ENCODE results near the gene ZFX.

The ZFX gene

DNA sequence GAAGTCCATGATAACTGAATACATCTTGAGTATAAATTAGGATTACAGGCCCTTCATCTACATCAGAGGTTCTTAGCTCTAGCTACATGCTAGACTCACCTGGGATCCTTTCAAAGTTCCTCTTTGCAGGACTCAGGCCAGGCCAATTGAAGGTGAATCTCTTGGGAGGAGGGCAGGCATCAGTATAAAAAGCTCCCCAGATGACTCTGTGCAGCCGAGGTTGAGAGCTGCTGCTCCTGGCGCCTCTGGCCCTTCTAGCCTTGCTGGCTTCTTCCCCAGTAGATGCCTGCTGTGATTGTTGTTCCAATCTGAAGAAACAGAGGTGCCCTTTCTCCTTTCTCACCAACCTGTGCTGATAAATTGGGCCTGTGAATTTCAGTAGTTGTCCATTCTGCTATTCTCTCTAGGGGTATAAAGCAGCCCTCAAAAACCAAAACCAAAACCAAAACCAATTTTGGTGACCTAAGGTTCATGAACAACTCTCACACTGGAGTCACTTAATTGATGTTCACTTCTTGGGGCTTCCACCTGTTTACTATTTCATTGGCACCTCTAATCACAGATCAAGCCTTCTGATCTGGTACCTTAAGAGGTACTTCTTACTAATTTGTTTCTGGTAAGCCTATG is 85.7 kb downstream of the ZFX start:
- no peak for DNase-seq (ENCODE audit: low read depth in 2 of 2, low spot score in 1 of 2)

DNA sequence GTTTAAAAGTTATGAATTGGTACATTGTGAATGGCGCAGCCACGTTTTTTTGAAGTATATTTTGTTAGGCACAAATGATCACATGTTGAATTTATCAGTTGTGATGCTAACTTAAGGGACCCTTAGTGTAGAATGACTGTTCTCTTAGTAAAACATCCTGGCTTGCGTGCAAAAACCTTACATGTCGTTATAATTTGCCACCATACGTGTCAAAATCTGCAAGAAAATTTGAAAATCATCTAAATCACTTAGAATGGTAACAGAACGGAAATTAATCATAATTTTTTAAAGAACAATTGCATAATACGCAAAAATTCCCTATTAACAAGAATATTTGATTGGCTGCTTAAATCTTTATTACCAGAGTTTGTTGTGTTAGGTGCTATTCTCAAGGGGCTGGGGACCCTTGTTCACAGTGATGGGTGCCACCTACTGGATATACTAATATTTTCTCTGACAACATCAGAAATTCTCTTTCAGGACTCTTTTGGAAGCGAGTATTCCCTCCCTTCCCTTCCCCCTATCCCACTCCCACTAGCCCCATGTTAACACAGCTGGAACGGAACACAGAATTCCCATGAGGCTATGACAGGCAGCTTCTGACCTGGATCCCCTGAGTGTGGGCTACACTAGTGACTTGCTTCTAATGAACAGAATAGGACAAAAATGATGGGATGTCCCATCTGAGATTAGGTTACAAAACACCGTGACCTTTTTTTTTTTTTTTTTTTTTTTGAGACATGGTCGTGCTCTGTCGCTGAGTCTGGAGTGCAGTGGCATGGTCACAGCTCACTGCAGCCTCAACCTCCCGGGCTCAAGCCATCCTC is 92.5 kb downstream of the ZFX start:
- DNase-seq (ENCODE audit: low read depth in 2 of 2, low spot score in 1 of 2) = no peak

DNA sequence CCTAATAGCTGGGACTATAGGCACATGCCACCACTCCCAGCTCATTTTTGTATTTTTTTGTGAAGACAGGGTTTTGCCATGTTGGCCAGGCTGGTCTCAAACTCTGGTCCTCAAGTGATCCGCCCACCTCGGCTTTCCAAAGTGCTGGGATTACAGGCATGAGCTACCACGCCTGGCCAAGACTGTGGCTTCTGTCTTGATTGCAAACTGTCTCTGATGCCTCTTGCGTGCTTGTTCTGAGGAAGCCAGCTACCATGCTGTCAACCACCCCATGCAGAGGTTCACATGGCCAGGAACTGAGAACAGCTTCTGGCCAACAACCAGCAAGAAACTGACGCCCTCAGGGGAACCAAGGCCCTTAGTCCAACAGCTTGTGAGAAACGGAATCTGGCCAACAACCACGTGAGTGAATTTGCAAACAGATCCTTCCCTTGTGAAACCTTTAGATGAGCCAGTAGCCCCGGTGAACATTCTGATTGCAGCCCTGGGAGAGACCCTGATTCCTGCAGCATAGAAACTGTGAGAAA is 93.2 kb downstream of the ZFX start:
- no peak for DNase-seq (ENCODE audit: low read depth in 2 of 2, low spot score in 1 of 2)

DNA sequence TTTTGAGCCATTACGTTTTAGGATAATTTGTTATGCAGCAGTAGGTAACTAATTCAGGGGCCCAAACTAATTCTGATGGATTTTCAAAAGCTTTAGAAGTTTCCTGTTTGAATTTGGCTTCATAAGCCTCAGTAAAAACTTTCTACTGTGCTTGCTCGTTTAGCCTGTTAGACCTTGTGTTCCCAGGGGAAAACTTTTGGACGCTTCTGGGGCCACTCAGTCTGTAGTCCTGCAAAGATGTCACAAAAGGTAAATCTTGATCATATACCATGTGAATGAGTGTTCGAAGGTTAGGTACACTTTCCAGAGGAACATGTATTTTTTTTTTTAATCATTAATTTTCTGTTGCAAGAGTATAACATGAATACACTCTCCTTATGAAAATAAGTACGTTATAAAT is 93.7 kb downstream of the ZFX start:
- DNase-seq (ENCODE audit: low read depth in 2 of 2, low spot score in 1 of 2) = no peak

DNA sequence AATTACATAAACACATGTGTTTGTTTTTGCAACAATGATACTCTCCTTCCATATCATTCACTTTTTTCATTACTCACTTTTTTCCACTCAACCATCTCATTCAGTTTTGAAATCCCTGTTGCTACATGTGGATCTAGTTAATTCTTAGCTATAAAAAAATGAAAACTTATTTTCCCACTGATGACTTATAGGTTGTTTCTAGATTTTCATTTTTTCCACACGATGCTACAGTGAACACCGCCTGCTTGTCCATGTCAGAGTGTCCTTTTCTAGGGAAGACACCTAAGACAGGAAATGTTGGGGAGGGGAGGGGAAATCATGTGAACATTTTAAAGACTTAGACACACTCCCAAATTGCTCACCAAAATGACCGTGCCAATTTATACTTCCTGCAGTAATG is 94.2 kb downstream of the ZFX start:
- no peak for DNase-seq (ENCODE audit: low read depth in 2 of 2, low spot score in 1 of 2)

DNA sequence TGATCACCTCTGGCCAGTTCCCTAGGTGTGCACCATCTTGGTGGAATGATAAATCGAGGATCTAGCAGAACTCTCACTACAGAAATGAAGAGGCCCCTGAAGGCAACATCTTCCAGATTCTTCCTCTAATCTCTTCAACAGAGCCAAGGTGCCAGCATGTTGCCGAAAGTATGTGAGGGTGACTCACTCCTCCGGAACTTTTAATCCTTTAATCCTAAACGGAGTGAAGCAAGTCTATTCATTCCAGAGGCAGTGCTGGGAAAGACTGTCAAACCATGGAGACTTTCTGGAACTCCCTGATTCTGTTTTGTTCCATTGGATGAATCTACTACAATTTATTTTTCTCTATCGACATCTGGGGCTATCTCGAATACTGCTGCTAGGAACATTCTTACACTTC is 95.7 kb downstream of the ZFX start:
- DNase-seq (ENCODE audit: low read depth in 2 of 2, low spot score in 1 of 2) = no peak

DNA sequence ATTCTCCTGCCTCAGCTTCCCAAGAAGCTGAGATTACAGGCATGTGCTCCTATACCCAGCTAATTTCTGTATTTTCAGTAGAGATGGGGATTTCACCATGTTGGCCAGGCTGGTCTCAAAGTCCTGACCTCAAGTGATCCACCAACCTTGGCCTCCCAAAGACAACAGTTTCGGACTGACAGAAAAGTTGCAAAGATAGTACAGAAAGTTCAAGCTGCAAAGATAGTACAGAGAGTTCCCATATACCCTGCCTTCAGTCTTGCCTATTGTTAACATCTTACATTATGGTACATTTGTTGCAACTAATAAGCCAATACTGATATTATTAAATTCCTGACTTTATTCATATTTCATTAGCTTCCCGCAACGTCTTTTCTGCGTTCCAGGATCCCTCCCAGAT is 98.5 kb downstream of the ZFX start:
- DNase-seq (ENCODE audit: low read depth in 2 of 2, low spot score in 1 of 2) = no peak

DNA sequence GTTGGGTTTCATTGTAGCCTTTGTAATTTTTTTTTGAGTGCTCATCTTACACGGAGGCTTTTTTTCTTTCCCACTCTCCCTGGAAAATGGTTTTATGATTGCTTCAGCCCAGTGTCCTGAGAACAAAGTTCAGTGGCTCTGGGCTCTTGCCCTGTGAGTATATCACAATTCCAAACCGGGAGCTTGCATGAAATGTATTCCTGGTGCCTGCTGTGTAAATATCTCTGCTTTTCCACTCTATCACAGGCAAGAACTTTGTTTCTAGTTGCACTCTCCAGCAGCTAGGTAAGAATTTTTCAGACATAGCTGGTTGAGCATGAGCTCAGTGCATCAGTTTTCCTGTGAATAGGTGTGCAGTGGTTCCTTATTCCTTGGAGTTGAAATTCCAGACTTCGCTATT is 103.5 kb downstream of the ZFX start:
- no peak for DNase-seq (ENCODE audit: low read depth in 2 of 2, low spot score in 1 of 2)

DNA sequence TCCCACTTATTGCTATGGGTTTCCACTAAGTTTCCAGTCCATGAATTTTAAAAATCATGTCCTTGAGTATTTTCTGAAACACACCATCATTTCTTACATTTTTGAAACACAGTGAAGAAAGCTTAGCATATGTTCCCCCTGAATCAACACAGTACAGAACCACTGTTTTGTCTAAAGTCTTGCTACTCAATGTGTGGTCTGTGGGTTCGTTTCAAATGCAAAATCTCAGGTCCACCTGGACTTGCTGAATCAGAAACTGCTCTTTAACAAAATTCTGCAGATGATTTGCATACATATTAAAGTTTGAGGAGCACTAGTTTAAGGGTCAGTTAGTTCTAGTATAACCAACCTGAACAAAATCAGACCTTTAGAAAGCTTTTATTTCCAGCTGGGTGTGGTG is 103.9 kb downstream of the ZFX start:
- DNase-seq (ENCODE audit: low read depth in 2 of 2, low spot score in 1 of 2) = no peak

DNA sequence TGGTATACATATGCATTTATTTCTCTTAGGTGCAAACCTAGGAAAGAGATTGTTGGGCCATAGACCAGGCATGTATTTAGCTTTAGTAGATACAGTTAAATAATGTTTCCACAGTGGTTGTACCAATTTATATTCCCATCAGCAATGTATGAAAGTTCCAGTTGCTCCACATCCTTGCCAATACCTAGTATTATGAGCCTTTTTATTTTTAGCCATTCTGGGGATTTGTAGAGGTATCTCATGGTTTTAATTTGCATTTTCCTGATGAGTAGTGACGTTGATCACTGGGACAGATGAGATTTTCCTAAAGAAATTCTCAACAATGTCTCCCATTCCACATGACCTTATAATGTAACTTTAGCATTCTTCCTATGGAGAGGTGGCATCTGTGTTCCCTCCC is 107.5 kb downstream of the ZFX start:
- DNase-seq (ENCODE audit: low read depth in 2 of 2, low spot score in 1 of 2) = no peak

DNA sequence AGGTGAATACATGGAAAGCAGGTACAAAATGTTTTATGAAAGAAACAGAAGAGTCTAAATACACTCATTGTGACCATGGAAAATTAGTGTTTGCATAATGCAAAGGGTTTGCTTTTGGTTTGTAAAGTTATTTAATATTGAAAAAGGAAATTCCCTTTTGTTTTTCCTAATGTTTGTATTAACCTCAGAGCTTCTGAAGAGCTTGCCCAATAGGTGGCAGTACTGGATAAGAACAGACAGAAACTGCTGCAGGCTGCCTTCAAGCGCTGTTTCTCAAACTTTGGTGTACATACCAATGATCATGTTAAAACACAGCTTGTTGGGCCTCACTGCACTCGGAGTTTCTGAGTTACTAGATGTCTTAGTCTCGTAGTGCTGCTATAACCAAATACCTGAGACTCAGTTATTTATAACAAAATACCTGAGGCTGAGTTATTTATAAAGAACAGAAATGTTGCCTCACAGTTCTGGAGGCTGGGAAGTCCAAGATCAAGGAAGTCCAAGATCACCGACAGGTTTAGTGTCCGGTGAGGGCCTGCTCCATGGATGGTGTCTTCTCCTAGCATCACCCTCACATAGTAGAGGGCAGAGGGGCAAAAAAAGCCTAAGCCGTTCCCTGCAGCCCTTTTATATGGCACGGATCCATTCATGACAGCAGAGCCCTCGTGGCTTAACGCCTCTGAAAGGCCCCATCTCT is 110.2 kb downstream of the ZFX start:
- DNase-seq (ENCODE audit: low read depth in 2 of 2, low spot score in 1 of 2) = no peak

DNA sequence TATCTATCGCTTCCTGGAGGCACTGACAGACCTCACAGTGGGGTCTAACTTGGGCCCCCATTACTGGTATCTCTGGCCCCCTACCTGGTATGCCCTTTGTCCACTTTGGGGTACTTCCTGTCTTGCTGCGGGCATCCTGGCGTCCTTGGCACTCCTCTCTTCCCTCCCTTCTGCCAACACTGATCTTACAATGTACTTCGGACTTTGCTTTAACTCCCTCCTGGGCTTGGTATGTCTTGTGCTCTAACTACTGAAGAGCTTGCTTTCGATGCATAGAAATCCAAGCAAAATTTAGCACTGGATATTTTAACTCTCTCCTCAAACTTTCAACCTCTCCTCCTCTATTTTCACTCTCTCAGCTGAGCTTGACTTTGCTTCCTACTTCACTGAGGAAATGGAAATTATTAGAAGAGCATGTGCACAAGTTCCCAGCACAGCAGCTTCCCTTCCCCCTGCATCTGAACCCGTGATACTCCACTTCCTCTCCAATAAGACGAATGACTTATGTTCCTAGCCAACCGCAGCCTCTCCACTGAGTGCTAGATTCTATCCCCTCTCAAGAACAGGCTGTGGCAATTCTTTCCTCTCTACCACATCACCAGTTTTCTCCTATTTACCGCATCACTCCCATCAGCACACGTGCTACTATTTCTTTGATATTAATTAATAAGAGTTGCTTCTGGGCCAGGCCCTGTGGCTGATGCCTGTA is 111.5 kb downstream of the ZFX start:
- no peak for DNase-seq (ENCODE audit: low read depth in 2 of 2, low spot score in 1 of 2)

DNA sequence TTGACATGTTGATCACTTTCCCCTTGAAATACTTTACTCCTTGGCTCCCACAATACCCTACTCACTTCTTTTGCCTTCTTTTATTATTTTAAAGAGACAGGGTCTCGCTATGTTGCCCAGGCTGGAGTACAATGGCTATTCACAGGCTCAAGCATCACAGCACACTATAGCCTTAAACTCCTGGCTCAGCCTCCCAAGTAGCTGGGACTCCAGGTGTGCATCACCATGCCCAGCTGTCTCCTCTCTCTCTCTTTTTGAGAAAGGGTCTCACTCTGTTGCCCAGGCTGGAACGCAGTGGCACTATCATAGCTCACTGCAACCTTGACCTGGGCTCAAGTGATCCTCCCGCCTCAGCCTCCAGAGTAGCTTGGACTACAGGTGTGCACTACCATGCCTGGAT is 112.8 kb downstream of the ZFX start:
- DNase-seq (ENCODE audit: low read depth in 2 of 2, low spot score in 1 of 2) = no peak

DNA sequence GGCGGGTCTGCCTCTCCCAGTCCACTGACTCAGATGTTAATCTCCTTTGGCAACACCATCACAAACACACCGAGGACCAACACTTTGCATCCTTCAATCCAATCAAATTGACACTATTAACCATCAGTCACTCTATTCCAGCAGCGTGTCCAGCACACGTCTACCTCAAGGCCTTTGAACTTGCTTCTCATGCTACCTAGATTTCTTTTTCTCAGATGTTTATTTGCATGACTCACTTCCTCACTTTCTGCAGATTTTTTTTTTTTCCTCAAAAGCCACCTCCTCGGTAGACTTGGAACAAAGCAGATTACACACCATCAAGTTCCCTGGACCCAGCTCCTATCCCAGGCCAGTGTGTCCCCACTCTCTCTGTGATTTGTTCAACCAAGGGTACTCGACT is 114.9 kb downstream of the ZFX start:
- DNase-seq (ENCODE audit: low read depth in 2 of 2, low spot score in 1 of 2) = no peak

Measured in stimulated activated CD8-positive, alpha-beta memory T cell treated with anti-CD3 and anti-CD28 coated beads, Interleukin-4, amount 100 ng/mL, for 1 hour (primary cell).